Measurements from ENCODE around the gene EPB41.
"Not testable (repeated sequence)": the region's sequence is repeated elsewhere in the genome, so short reads cannot be mapped to it uniquely, and the experiment has no call there.

EPB41 gene

GRCh38 chr1:29145739-29146437 lies 231.5 kb downstream of the EPB41 start:
- DNase-seq, result no peak

GRCh38 chr1:29148656-29149491 lies 234.5 kb downstream of the EPB41 start:
- DNase-seq, result no peak

GRCh38 chr1:29150346-29150745 lies 236.0 kb downstream of the EPB41 start:
- not testable (repeated sequence) for DNase-seq

- no peak for DNase-seq
These were observed 237.9 kb downstream of the EPB41 start for GRCh38 chr1:29152046-29152805.

- DNase-seq, result no peak
These were observed 242.3 kb downstream of the EPB41 start for GRCh38 chr1:29156543-29157268.

GRCh38 chr1:29157269-29157601 lies 242.9 kb downstream of the EPB41 start:
- no peak for DNase-seq

GRCh38 chr1:29159773-29160172 lies 245.4 kb downstream of the EPB41 start:
- no peak for DNase-seq

GRCh38 chr1:29162025-29162424 lies 247.7 kb downstream of the EPB41 start:
- DNase-seq, result no peak

GRCh38 chr1:29162476-29163138 lies 248.2 kb downstream of the EPB41 start:
- DNase-seq, result no peak

GRCh38 chr1:29164588-29164987 lies 250.2 kb downstream of the EPB41 start:
- DNase-seq, result no peak

- DNase-seq, result no peak
These were observed 252.0 kb downstream of the EPB41 start for GRCh38 chr1:29166291-29166878.

GRCh38 chr1:29167904-29168303 lies 253.5 kb downstream of the EPB41 start:
- DNase-seq, result no peak

All from NCI-H2171 treated with DMSO at 0.1 percent for 48 hours (cell line).